HCT116 (cell line): Measurements from ENCODE around the gene GRM1. TPM values are rescaled to one million over a fixed set of nuclear protein-coding genes. Genes with fewer than 3 reads are reported as not detected.

Experiments used
- ATAC-seq: fragments of 200-7000 bp; cut with Tn5 transposase; 2 replicates; pipeline ENCODE4 v1.9.1; 2020; ENCODE audit warnings: mild to moderate bottlenecking, moderate library complexity
- BruUV-seq: library from RNA; stranded (reverse); fragments of 400-500 nt; replicated peaks from 2 replicates; lab custom pipeline; 2021; lab: Mats Ljungman, UMichigan
- CTCF ChIA-PET: fragments of 300-600 bp; sonication (Branson Sonifier 250); formaldehyde crosslinking; loops from one replicate; lab custom pipeline; 2021; ENCODE audit warnings: antibody characterized with exemption; lab: Charles Lee
- POLR2A ChIA-PET: fragments of 300-600, 350-600 bp; sonication (Branson Sonifier 250); formaldehyde crosslinking; loops from one replicate; lab custom pipeline; 2021; ENCODE audit warnings: antibody characterized with exemption; lab: Charles Lee
- RAD21 ChIA-PET, 2 experiments: fragments of 300-600 bp; sonication (Branson Sonifier 250); formaldehyde crosslinking; loops; one replicate each; lab custom pipeline; 2023; ENCODE audit warnings: low total read pairs in 2 of 2; ENCODE audit not compliant: uncharacterized antibody in 2 of 2, unreplicated experiment in 2 of 2, low non-redundant PET in 1 of 2; lab: Charles Lee
- DNase-seq: peaks from one replicate; pipeline ENCODE4 v3.0.0-alpha.2; 2010; ENCODE audit warnings: low read depth, low spot score
- H2AFZ ChIP-seq: fragments of 200-600 bp; shearing (Covaris generic), sonication (generic); 2 replicates; pipeline ENCODE4 v1.6.1; 2017; ENCODE audit warnings: low read depth, mixed run types, mixed read lengths, antibody characterized with exemption, low read length; ENCODE audit not compliant: poor library complexity, severe bottlenecking
- H3K27ac ChIP-seq: 2 replicates; pipeline ENCODE4 v1.5.1; 2012; ENCODE audit warnings: low read depth, low read length
- H3K27me3 ChIP-seq: fragments of 200-600 bp; sonication (generic); 2 replicates; pipeline ENCODE4 v1.6.1; 2016; ENCODE audit warnings: mixed run types, low read length, mixed read lengths; ENCODE audit not compliant: insufficient read depth
- H3K36me3 ChIP-seq, 2 experiments: fragments of 200-500 bp in 1 of 2; fragments of 200-600 bp in 1 of 2; sonication (Bioruptor generic) in 1 of 2; sonication (generic) in 1 of 2; 2 replicates each; pipeline versions ENCODE4 v1.5.1 to v1.6.1; 2014 to 2016; ENCODE audit warnings: low read length in 2 of 2, inconsistent platforms in 1 of 2, mixed read lengths in 1 of 2, mixed run types in 1 of 2; ENCODE audit not compliant: insufficient read depth in 2 of 2, control insufficient read depth in 1 of 2
- H3K4me1 ChIP-seq, 2 experiments: fragments of 200-600 bp in 1 of 2; sonication (generic) in 1 of 2; 2 replicates each; pipeline versions ENCODE4 v1.5.1 to v1.6.1; 2012 to 2017; ENCODE audit warnings: low read length in 2 of 2, inconsistent platforms in 1 of 2, mild to moderate bottlenecking in 1 of 2, mixed read lengths in 1 of 2, mixed run types in 1 of 2, moderate library complexity in 1 of 2; ENCODE audit not compliant: insufficient read depth in 2 of 2, control insufficient read depth in 1 of 2
- H3K4me2 ChIP-seq: fragments of 200-600 bp; sonication (generic); 2 replicates; pipeline ENCODE4 v1.6.1; 2017; ENCODE audit warnings: mixed run types, low read length, mixed read lengths
- H3K4me3 ChIP-seq, 2 experiments: fragments of 200-600 bp in 1 of 2; sonication (generic) in 1 of 2; replicated peaks in 1 of 2; 2 replicates each; pipeline ENCODE4 v1.5.1; 2011 to 2016; ENCODE audit warnings: low read length in 2 of 2, control low read depth in 1 of 2, low read depth in 1 of 2, mild to moderate bottlenecking in 1 of 2, mixed read lengths in 1 of 2, mixed run types in 1 of 2
- H3K79me2 ChIP-seq: fragments of 200-600 bp; sonication (generic); 2 replicates; pipeline ENCODE4 v1.6.1; 2017; ENCODE audit warnings: mild to moderate bottlenecking, mixed run types, low read length, moderate library complexity, mixed read lengths; ENCODE audit not compliant: insufficient read depth
- H3K9ac ChIP-seq: fragments of 200-600 bp; sonication (generic); 2 replicates; pipeline ENCODE4 v1.6.1; 2016; ENCODE audit warnings: low read length, mixed read lengths
- H3K9me2 ChIP-seq: fragments of 200-600 bp; sonication (generic), shearing (Covaris generic); 2 replicates; pipeline ENCODE4 v1.6.1; 2017; ENCODE audit warnings: mixed run types, mild to moderate bottlenecking, moderate library complexity; ENCODE audit not compliant: insufficient read depth
- H3K9me3 ChIP-seq, 2 experiments: fragments of 200-500 bp in 1 of 2; fragments of 200-600 bp in 1 of 2; sonication (Bioruptor generic) in 1 of 2; sonication (generic) in 1 of 2; 2 replicates each; pipeline ENCODE4 v1.6.1; 2014 to 2017; ENCODE audit warnings: low read length in 2 of 2, mixed read lengths in 2 of 2, inconsistent platforms in 1 of 2, low read depth in 1 of 2, mild to moderate bottlenecking in 1 of 2, mixed run types in 1 of 2, moderate library complexity in 1 of 2; ENCODE audit not compliant: control insufficient read depth in 1 of 2, insufficient read depth in 1 of 2
- H4K20me1 ChIP-seq: fragments of 200-600 bp; sonication (generic), shearing (Covaris generic); 2 replicates; pipeline ENCODE4 v1.6.1; 2017; ENCODE audit warnings: mixed run types, mild to moderate bottlenecking, moderate library complexity; ENCODE audit not compliant: insufficient read depth
- FOSL1 ChIP-seq: IDR thresholded peaks from 2 replicates; pipeline ENCODE4 v1.6.1; 2012; ENCODE audit warnings: low read depth
- JUND ChIP-seq: IDR thresholded peaks from 2 replicates; pipeline ENCODE4 v1.6.1; 2012
- MAX ChIP-seq: IDR thresholded peaks from 2 replicates; pipeline ENCODE4 v1.6.1; 2012
- RAD21 ChIP-seq: IDR thresholded peaks from 2 replicates; pipeline ENCODE4 v1.6.1; 2012; ENCODE audit warnings: low read depth, mild to moderate bottlenecking
- SP1 ChIP-seq: IDR thresholded peaks from 2 replicates; pipeline ENCODE4 v1.6.1; 2012; ENCODE audit warnings: low read depth
- ZBTB33 ChIP-seq: IDR thresholded peaks from 2 replicates; pipeline ENCODE4 v1.6.1; 2011; ENCODE audit warnings: mild to moderate bottlenecking, low read length, moderate library complexity; ENCODE audit not compliant: insufficient replicate concordance; ENCODE audit errors: extremely low read depth
- intact Hi-C: fragments of 100-400 bp; cut with micrococcal nuclease; formaldehyde crosslinking; loops from 2 replicates; pipeline ENCODE4 v1.10.0; 2022
- total RNA-seq: library from RNA; stranded (reverse); gene quantifications from one replicate; pipeline ENCODE4 v1.2.1, GENCODE V29; 2021; ENCODE audit not compliant: unreplicated experiment

Gene GRM1
- total RNA-seq, 1 experiment from 2014 or later, result not detected

DNA sequence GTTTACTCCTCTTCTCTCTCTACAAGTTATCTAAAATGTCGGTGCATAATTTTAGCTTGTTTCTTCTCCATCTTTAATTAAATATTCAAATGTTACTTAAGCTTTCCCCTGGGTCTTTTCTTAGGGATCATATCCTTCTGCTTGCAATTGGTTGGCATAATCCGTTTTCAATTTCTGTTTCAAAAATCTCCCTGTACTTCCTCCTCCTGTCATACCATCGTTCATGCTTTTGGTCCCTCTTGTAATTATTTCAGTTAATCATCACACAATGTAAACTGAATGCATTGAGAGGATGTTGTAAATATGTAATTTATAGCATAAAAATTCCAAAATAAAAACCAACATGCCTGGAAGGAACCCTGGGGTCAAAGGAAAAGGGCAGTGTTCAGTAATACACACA is 325.6 kb downstream of the GRM1 start:
- H3K9me3 ChIP-seq, result no peaks in the 10 kb centered on the region
- H3K27ac ChIP-seq, result no peak overlapping the region
- ATAC-seq (no peak), DNase-seq (no peak)
- no peak overlapping the region for H3K4me3 ChIP-seq
- intact Hi-C loops, result no loop called here
- ChIA-PET POLR2A (no interaction called here), CTCF (no interaction called here), RAD21 (no interaction called here)
- BruUV-seq, result no TSS peak
- no peaks in the 10 kb centered on the region for H4K20me1 ChIP-seq
- peaks cover 0 to 8% of the 10 kb centered on the region in 2 experiments; a peak in 1 of 4 replicates for H3K4me1 ChIP-seq
- no peak overlapping the region for H3K9ac ChIP-seq
- H3K4me2 ChIP-seq, result no peak overlapping the region
- H3K27me3 ChIP-seq, result peaks cover 4% of the 10 kb centered on the region
- TF ChIP-seq JUND, result no peak
- TF ChIP-seq MAX, result no peak
- TF ChIP-seq ZBTB33, result no peak
- no peak for TF ChIP-seq FOSL1
- no peaks in the 10 kb centered on the region for H3K9me2 ChIP-seq
- no peak overlapping the region for H2AFZ ChIP-seq
- no peaks in the 10 kb centered on the region for H3K36me3 ChIP-seq
- no peaks in the 10 kb centered on the region for H3K79me2 ChIP-seq

- H2AFZ ChIP-seq, result no peak overlapping the region
- H3K9ac ChIP-seq, result no peak overlapping the region
- DNase-seq (no peak), ATAC-seq (no peak)
- no peak overlapping the region for H3K4me2 ChIP-seq
- no peaks in the 10 kb centered on the region for H4K20me1 ChIP-seq
- no peaks in the 10 kb centered on the region for H3K79me2 ChIP-seq
- no peak overlapping the region for H3K27ac ChIP-seq
- no peaks in the 10 kb centered on the region for H3K9me3 ChIP-seq
- POLR2A ChIA-PET, result no interaction called here
- no TSS peak for BruUV-seq
- H3K4me3 ChIP-seq, result no peak overlapping the region
- CTCF ChIA-PET, result no interaction called here
- H3K4me1 ChIP-seq, result peaks cover 0 to 8% of the 10 kb centered on the region in 2 experiments; a peak in 1 of 4 replicates
- intact Hi-C loops, result no loop called here
- no peaks in the 10 kb centered on the region for H3K9me2 ChIP-seq
- no peaks in the 10 kb centered on the region for H3K36me3 ChIP-seq
- H3K27me3 ChIP-seq, result peaks cover 4% of the 10 kb centered on the region
- RAD21 ChIA-PET, result no interaction called here
- TF ChIP-seq RAD21 (no peak), SP1 (no peak)
Measured at GRCh38 chr6:146355521-146356100, 326.7 kb downstream of the GRM1 start.
